ENCODE results near the gene FAM168A. TPM values are rescaled to one million over a fixed set of nuclear protein-coding genes. Genes with fewer than 3 reads are reported as not detected.

FAM168A gene
- total and polyA plus RNA-seq, 10 of the 15 experiments (the other 5 are each of a cell fraction or from before 2014, with no cell fraction given): 1.7 to 20.0 (median 10.0) TPM

GRCh38 chr11:73394416-73395296 lies 203.3 kb downstream of the FAM168A start:
- CTCF ChIA-PET: interaction anchor here (1.2 to 25.6 kb wide), 9 partner anchors 9 to 106 kb away, joined by 3 to 400 read pairs (median 8); no protein-coding TSS in a partner anchor
- POLR2A ChIA-PET: interaction anchor here (1.2 to 1.5 kb wide), 2 partner anchors 10 to 43 kb away, joined by 3 to 4 read pairs; no protein-coding TSS in a partner anchor
- no peaks in the 10 kb centered on the region for H3K9me3 ChIP-seq (replicated peaks; ENCODE audit: control insufficient read depth, insufficient read depth, low read length)
- RAD21 ChIA-PET (ENCODE audit: unreplicated experiment): interaction anchor here (1.9 kb wide), 1 partner anchor 28 kb away, joined by 5 read pairs; no protein-coding TSS in a partner anchor
- no peaks in the 10 kb centered on the region for H4K20me1 ChIP-seq (ENCODE audit: control insufficient read depth, insufficient read depth)
- no peak overlapping the region for H3K27ac ChIP-seq (ENCODE audit: control insufficient read depth, insufficient read depth)
- FAIRE-seq (no peak), DNase-seq (ENCODE audit: low read depth, low spot score) (no peak), ATAC-seq (no peak)
- no peaks in the 10 kb centered on the region for H3K27me3 ChIP-seq (replicated peaks in 1 of 2; ENCODE audit: control insufficient read depth in 2 of 2, insufficient read depth in 2 of 2, low read length in 1 of 2)
- peaks cover 28 to 67% of the 10 kb centered on the region in 2 experiments for H3K36me3 ChIP-seq (ENCODE audit: control insufficient read depth in 2 of 2, insufficient read depth in 2 of 2, low read length in 1 of 2)
- intact Hi-C loops (cut with micrococcal nuclease; ENCODE audit: unreplicated experiment): no loop called here
- no peaks in the 10 kb centered on the region; the same call in 1 of the 2 replicates for H3K4me1 ChIP-seq (ENCODE audit: control insufficient read depth, insufficient read depth, low read length)
- WGBS (ENCODE audit: insufficient coverage, insufficient replicate concordance, low lambda C conversion rate, missing lambda C conversion rate): 91% methylated on average over 34 of the region's 34 CpGs
- H3K4me2 ChIP-seq (ENCODE audit: control insufficient read depth, insufficient read depth): no peak overlapping the region
- H3K9ac ChIP-seq (ENCODE audit: control insufficient read depth, insufficient read depth, low read length): no peak overlapping the region
- no TSS peak for BruUV-seq (replicated peaks)
- in situ Hi-C loops (cut with MboI): no loop called here
- H2AFZ ChIP-seq (ENCODE audit: control insufficient read depth, low read depth, low read length): no peak overlapping the region
- no peak overlapping the region for H3K4me3 ChIP-seq
- peaks cover 11% of the 10 kb centered on the region for H3K79me2 ChIP-seq (ENCODE audit: control insufficient read depth, insufficient read depth, low read length)
- no peak for TF ChIP-seq TARDBP (IDR thresholded peaks at IDR 0.05; ENCODE audit: borderline replicate concordance)
- peak; percentile 54 for TF ChIP-seq POLR2A (IDR thresholded peaks at IDR 0.05; ENCODE audit: low read depth, low read length)
- TF ChIP-seq PKNOX1 (IDR thresholded peaks at IDR 0.05): no peak
- SMC1A ChIA-PET (ENCODE audit: uncharacterized antibody, unreplicated experiment): interaction anchor here (1.8 to 3.8 kb wide), 4 partner anchors 11 to 44 kb away, joined by 6 to 44 read pairs (median 16); no protein-coding TSS in a partner anchor
